Gastroesophageal sphincter (tissue), 2 donors: ENCODE data around the gene PRSS3.

Experiments used
- POLR2A ChIP-seq, 2 donors: fragments of 450-650 bp; IDR thresholded peaks; one replicate each; pipeline ENCODE4 v1.6.1; 2017; ENCODE audit warnings: antibody characterized with exemption in 2 of 2, mild to moderate bottlenecking in 2 of 2, moderate library complexity in 1 of 2
- POLR2AphosphoS5 ChIP-seq: sonication (generic); formaldehyde crosslinking; IDR thresholded peaks from one replicate; pipeline ENCODE4 v1.6.1; 2017; ENCODE audit warnings: antibody characterized with exemption

- no peak for TF ChIP-seq POLR2A (IDR thresholded peaks at IDR 0.05)
- no peak for TF ChIP-seq POLR2AphosphoS5
Measured at GRCh38 chr9:33752130-33752637, 43.2 kb upstream of the PRSS3 start.
